Endothelial cell of coronary artery (primary cell): ENCODE measurements around the gene TNFSF9. TPM values are rescaled to one million over a fixed set of nuclear protein-coding genes. Genes with fewer than 3 reads are reported as not detected.

ENCODE experiments used
- total RNA-seq: library from RNA; depleted of rRNA; stranded (reverse); fragments of >200 nt; gene quantifications from 2 replicates; pipeline ENCODE4 v1.2.3, GENCODE V29; 2014

Gene TNFSF9, protein sequence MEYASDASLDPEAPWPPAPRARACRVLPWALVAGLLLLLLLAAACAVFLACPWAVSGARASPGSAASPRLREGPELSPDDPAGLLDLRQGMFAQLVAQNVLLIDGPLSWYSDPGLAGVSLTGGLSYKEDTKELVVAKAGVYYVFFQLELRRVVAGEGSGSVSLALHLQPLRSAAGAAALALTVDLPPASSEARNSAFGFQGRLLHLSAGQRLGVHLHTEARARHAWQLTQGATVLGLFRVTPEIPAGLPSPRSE
- 0.75 and 0.99 TPM in 2 replicates for total RNA-seq

GRCh38 chr19:6530386-6531162 lies at the start of gene TNFSF9:
TNFSF9 (plus strand) TSS chr19:6531026; CDS start chr19:6531037, 11 bp downstream.

GRCh38 chr19:6481541-6482342 lies 49.1 kb upstream of the TNFSF9 start, which contains the start of gene DENND1C:
DENND1C (minus strand) TSS chr19:6481787; CDS start chr19:6481695, 92 bp downstream.

DNA sequence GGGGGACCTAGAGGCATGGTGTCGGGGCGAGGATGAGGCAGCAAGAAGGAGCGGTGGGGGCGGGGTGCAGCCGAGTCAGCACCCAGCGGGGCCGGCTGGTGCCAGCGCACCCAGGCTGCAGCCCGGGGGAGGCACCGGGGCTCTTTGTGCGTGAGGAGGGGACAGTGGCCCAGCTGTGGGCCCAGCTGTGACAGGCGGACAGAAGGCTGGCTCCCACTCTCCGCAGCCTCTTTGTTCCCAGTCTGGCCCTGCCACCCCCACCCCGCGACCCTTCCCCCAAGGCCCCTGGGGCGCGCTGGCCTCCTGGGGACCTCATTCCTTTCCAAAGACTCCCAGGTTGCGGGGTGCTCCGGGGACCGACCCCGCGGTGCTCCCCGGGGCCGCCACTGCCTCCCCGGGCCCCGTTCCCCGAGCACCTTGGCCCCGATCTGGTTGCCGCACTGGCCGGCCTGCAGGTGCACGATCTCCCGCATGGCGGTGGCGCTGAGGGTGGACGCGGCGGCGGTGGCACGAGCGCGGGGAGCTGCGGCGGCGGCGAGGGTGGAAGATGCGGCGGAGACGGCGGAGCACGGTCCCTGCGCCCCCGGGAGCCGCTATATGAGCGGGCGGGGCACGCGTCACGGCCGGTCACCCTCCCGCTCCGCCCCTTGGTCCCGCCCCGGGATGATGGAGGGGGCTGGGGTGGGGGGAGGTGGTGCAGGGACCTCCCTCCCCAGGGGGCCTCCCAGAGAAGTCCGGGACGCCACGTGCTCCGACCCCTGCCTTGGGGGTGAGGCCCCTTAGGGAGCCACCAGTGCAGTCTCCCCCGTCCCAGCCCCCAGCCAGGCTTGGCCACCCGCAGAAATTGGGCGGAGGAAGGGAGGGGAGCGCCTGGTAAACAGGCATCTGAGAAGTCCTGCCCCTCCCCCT lies 28.8 kb upstream of the TNFSF9 start, which contains the start of gene TUBB4A:
Gene TUBB4A (minus strand): TSS at position 570 of the 909 bp plus-strand sequence. CDS start 97 bp downstream, at position 473.

Other genes with a start within 250 kb of the TNFSF9 start
- gene ACER1, start 197.4 kb upstream of the TNFSF9 start, total RNA-seq, result not detected in 2 replicates
- gene CLPP, start 169.5 kb upstream of the TNFSF9 start, total RNA-seq, result 59.7 and 64.0 TPM in 2 replicates
- gene ALKBH7, start 158.2 kb upstream of the TNFSF9 start, total RNA-seq, result 20.6 and 24.6 TPM in 2 replicates
- 0.54 and 1.6 TPM in 2 replicates for gene PSPN, start 155.1 kb upstream of the TNFSF9 start, total RNA-seq
- gene GTF2F1, start 137.9 kb upstream of the TNFSF9 start, total RNA-seq, result 66.7 and 66.9 TPM in 2 replicates
- gene KHSRP, start 106.2 kb upstream of the TNFSF9 start, total RNA-seq, result 119 and 132 TPM in 2 replicates
- under 0.01 and 0.09 TPM in 2 replicates for gene SLC25A41, start 97.3 kb upstream of the TNFSF9 start, total RNA-seq
- gene SLC25A23, start 71.2 kb upstream of the TNFSF9 start, total RNA-seq, result 14.5 and 18.7 TPM in 2 replicates
- not detected in 2 replicates for gene CRB3, start 66.8 kb upstream of the TNFSF9 start, total RNA-seq
- gene DENND1C, start 49.2 kb upstream of the TNFSF9 start, total RNA-seq, result not detected in 2 replicates
- not detected in 2 replicates for gene TUBB4A, start 28.7 kb upstream of the TNFSF9 start, total RNA-seq
- gene CD70, start 60.1 kb downstream of the TNFSF9 start, total RNA-seq, result not detected in 2 replicates
- not detected in 2 replicates for gene TNFSF14, start 139.1 kb downstream of the TNFSF9 start, total RNA-seq
- 0.09 TPM in 2 replicates for gene C3, start 189.6 kb downstream of the TNFSF9 start, total RNA-seq
- gene GPR108, start 206.6 kb downstream of the TNFSF9 start, total RNA-seq, result 44.4 and 45.6 TPM in 2 replicates
- gene TRIP10, start 208.7 kb downstream of the TNFSF9 start, total RNA-seq, result 40.3 and 57.7 TPM in 2 replicates
- 0.18 and 0.38 TPM in 2 replicates for gene SH2D3A, start 236.4 kb downstream of the TNFSF9 start, total RNA-seq
- gene VAV1, start 241.7 kb downstream of the TNFSF9 start, total RNA-seq, result not detected in 2 replicates